H1 (cell line): ENCODE results near the gene KRTAP20-3.

Source experiments
- BACH1 ChIP-seq: IDR thresholded peaks from 2 replicates; pipeline ENCODE4 v1.6.1; 2012; ENCODE audit warnings: low read length, improper control_type of control experiment
- EZH2 ChIP-seq: fragments of 200-600 bp; sonication (generic); IDR thresholded peaks from 2 replicates; pipeline ENCODE4 v1.7.1; 2012; ENCODE audit warnings: low read depth, mild to moderate bottlenecking, moderate library complexity, low read length, inconsistent platforms; ENCODE audit not compliant: severe bottlenecking
- FOSL1 ChIP-seq: IDR thresholded peaks from 2 replicates; pipeline ENCODE4 v1.6.1; 2011; ENCODE audit warnings: mild to moderate bottlenecking, low read depth, low read length, moderate library complexity; ENCODE audit not compliant: insufficient read depth
- JUN ChIP-seq: IDR thresholded peaks from 2 replicates; pipeline ENCODE4 v1.6.1; 2011; ENCODE audit warnings: low read depth, mild to moderate bottlenecking, improper control_type of control experiment, low read length
- POLR2A ChIP-seq, 2 experiments: IDR thresholded peaks; 1 replicate in 1 of 2; 2 replicates in 1 of 2; pipeline ENCODE4 v1.6.1; 2011; ENCODE audit warnings: low read depth in 2 of 2, low read length in 2 of 2, mild to moderate bottlenecking in 2 of 2; ENCODE audit errors: control extremely low read depth in 1 of 2
- POLR2AphosphoS5 ChIP-seq: IDR thresholded peaks from 2 replicates; pipeline ENCODE4 v1.6.1; 2011; ENCODE audit warnings: low read depth, low read length
- YY1 ChIP-seq: IDR thresholded peaks from 2 replicates; pipeline ENCODE4 v1.6.1; 2011; ENCODE audit warnings: low read depth, mild to moderate bottlenecking, low read length
- TF ChIP-seq, protein P1 (sequence below), 3 experiments: IDR thresholded peaks; 1 replicate in 2 of 3; 2 replicates in 1 of 3; pipeline versions ENCODE4 v1.5.1 to v1.6.1; 2011; ENCODE audit warnings: low read length in 3 of 3, mild to moderate bottlenecking in 3 of 3, inconsistent platforms in 2 of 3, low read depth in 1 of 3, moderate library complexity in 1 of 3; ENCODE audit not compliant: insufficient read depth in 1 of 3; ENCODE audit errors: control extremely low read depth in 1 of 3

DNA sequence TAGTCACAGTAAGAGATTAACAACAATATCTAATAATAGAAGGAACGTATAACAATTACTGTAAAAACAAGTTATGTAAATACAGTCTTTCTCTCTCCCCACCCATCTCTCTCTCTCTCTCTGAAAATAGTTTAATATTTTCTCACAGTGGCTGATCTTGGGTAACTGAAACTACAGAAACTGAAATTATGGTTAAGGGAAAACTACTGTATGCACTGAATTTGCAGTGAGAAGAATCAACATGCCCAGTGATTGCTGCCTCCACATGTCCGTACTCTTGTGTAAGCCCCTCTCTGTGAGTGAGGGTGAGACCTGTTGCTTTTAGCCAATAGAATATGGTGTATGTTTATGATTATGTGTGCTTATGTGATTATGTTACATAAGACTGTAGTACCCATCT is 30.5 kb upstream of the KRTAP20-3 start:
- TF ChIP-seq EZH2 (no peak), JUN (no peak), BACH1 (no peak), POLR2AphosphoS5 (no peak), POLR2A (IDR thresholded peaks at IDR 0.05; ENCODE audit: control extremely low read depth in 1 of 2, low read depth in 2 of 2, low read length in 2 of 2) (no peak), YY1 (no peak), FOSL1 (no peak)
- TF ChIP-seq, protein P1, sequence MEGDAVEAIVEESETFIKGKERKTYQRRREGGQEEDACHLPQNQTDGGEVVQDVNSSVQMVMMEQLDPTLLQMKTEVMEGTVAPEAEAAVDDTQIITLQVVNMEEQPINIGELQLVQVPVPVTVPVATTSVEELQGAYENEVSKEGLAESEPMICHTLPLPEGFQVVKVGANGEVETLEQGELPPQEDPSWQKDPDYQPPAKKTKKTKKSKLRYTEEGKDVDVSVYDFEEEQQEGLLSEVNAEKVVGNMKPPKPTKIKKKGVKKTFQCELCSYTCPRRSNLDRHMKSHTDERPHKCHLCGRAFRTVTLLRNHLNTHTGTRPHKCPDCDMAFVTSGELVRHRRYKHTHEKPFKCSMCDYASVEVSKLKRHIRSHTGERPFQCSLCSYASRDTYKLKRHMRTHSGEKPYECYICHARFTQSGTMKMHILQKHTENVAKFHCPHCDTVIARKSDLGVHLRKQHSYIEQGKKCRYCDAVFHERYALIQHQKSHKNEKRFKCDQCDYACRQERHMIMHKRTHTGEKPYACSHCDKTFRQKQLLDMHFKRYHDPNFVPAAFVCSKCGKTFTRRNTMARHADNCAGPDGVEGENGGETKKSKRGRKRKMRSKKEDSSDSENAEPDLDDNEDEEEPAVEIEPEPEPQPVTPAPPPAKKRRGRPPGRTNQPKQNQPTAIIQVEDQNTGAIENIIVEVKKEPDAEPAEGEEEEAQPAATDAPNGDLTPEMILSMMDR (IDR thresholded peaks at IDR 0.05; ENCODE audit: control extremely low read depth in 1 of 3, insufficient read depth in 1 of 3, low read depth in 1 of 3, low read length in 3 of 3), result no peak
